Activated gamma-delta T cell treated with anti-CD3 and anti-CD28 coated beads, Interleukin-2, amount 50 U/mL, for 16 hours (primary cell): ENCODE measurements around the gene DPY19L1.
"Not testable (repeated sequence)": the region's sequence is repeated elsewhere in the genome, so short reads cannot be mapped to it uniquely, and the experiment has no call there.

Experiments used
- DNase-seq: peaks from one replicate; pipeline ENCODE4 v3.0.0-alpha.2; 2020; ENCODE audit warnings: low read depth

The DPY19L1 gene

DNA sequence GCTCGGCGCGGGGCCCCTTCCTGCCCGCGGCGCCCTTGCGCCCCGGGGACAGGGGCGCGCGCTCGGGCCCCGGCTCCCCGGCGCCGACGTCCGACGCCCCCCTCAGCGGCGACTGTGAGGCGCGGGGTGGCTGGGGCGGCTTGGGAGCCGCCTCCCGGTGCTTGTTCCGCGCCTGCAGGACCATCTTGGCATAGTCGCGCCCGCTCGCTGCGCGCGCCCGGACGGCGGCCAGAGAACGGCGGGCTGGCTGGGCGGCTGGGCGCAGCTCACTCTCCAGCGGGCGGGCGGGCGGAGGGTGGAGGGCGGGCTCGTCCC, at the start of gene DPY19L1:
Gene DPY19L1, minus strand, starts transcription at position 275 of the 315 bp plus-strand sequence. Its CDS starts 91 bp downstream, at position 184.
- DNase-seq, result no peak

DNA sequence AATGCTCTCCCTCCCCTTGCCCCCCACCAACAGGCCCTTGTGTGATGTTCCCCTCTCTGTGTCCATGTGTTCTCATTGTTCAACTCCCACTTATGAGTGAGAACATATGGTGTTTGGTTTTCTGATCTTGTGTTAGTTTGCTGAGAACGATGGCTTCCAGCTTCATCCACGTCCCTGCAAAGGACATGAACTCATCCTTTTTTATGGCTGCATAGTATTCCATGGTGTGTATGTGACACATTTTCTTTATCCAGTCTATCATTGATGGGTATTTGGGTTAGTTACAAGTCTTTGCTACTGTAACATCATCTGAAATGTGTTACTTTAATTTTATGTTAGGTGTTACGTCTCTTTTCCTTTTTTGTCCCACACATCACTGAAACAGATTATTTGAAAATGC, 42.2 kb upstream of the DPY19L1 start:
- not testable (repeated sequence) for DNase-seq

DNA sequence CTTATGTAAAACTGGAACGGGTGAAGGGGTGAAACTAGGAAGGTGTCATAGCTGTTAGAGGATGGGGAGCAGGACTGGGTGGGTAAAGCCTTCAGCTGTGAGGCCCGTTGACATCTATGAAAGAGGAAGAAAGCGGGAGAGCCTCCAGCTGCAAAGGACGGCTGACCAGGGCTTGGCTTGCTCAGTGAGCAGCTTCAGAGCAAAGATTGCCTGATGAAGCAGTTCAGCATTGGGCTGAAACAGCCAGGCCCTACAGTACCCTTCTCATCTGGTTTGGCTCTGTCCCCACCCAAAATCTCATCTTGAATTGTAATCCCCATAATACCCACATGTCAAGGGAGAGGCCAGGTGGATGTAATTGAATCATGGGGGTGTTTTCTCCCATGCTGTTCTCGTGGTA, 36.7 kb upstream of the DPY19L1 start:
- DNase-seq, result not testable (repeated sequence)

DNA sequence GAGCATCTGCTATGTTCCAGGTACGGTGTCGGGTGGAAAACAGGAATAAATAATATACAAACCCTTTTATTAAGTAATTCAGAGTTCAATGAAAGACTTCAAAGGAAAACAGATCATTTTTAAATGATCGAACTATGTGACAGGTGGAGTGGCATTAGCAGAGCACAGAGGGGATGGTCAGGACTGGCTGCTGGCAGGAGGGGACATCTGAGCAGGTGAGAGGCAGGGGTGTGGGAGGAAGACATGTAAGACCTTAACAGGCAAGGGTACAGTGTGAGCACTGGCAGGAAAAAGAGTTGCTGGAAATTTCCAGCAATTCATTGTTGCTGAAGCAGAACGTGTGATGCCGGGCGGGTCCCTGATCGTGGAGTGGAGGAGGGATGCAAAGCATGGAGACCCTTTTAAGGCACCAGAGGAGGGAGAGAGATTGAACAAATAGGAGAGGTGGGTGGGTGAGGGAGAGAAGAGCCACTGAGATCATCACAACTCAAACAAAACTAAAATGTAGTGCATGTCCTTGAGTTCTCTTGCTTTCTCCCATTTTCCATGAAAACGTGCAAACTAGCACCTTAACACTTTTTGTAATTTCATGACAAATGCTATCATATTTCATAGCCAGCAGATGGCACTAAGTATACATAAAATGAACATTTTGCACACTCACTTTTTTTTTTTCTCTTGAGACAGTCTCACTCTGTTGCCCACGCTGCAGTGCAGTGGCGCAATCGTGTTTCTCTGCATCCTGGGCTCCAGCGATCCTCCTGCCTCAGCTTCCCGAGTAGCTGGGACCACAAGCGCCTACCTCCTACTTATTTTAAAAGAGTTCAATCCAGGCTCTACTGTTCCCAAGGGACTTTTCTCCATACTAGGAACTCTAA, 35.9 kb upstream of the DPY19L1 start:
- not testable (repeated sequence) for DNase-seq

DNA sequence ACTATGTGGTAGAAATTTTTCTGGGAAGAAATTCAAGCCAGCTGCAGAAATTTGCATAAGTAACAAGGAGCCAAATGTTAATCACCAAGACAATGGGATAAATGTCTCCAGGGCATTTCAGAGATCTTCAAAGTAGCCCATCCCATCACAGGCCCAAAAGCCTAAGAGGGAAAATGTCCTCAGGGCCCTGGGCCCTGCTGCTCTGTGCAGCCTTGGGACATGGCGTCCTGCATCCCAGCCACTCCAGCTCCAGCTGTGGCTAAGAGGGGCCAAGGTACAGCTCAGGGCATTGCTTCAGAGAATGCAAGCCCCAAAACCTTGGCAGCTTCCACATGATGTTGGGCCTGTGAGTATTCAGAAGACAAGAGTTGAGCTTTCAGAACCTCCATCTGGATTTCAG, 31.8 kb upstream of the DPY19L1 start:
- DNase-seq, result not testable (repeated sequence)

DNA sequence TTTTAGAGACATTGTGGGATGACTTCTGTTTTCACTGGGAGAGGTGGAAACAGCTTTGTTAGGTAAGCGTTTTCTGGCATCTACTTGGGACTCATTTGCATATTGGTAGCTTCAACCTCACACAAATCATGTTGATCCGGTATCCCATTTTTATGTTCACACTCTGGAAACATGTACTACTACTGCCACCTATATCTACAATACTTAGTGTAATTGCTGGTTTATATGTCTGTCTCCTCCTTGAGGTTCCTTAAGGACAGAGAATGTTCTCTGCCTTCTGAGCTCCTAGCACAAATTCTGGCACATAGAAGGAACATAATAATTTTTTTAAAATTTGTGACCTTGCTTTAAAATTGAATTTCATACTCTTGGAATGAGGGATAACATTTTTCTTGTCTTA, 28.1 kb upstream of the DPY19L1 start:
- DNase-seq, result not testable (repeated sequence)

DNA sequence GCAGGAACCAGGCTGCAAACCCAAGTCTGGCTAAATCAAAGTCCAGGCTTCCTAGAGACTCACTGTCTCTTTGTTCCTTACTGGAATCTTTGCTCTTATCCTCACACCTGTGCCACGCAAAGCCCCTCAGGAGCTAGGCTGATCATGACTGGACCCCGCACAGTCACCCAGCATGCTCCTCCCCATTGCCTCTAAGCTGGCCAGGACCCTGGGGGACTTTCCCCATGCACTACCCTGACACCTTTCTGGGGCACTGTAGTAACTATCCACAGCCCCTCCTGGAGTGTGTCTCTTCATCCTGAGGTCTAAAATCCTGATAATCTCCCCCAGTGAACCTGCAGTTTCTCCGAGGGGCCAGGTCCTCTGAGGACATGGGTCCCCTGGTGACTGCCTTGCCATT, 21.3 kb upstream of the DPY19L1 start:
- DNase-seq, result not testable (repeated sequence)

DNA sequence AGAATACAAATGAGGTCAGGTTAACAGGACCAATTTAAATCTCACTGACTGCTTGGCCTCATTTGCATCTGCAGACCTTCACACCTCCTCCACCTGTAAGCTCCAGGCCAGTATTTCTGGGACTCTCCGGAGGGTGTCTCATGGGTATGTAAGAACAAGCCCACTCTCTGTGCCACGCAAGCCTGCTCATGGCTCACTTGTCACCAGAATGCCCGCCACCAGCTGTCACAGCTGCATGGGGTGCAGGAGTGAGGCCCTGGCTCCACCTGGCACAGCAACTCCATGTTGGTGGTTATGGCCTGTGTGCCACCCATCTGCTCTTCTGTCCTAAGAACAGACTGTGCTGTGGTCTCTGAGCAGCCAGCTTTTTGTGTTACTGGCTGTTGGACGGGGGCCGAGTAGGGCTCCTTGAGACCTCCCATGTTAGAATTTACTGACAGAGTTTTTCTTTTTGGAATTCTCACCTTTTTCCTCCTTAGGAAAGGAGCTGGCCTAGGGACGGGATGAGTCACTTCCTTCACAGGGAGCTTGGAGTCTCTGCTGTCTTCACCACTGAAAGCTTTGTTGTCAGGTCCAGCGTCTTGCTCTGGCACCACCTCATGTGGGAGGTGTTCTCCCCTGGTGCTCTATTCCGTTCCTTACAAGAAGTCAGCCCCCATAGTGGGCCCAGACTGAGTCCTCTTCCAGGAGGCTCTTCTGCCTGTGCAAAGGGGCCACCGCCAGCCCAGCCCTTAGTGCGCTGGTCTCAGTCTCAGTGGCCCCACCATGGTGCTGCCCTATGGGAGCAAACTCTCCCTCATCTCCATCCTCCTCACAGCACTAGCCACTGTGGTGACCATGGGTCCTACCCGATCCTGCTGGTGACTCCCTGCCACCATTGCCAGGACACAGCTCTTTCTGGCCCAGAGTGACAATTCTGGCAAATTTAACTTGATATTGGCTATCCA, 20.5 kb upstream of the DPY19L1 start:
- DNase-seq, result not testable (repeated sequence)

DNA sequence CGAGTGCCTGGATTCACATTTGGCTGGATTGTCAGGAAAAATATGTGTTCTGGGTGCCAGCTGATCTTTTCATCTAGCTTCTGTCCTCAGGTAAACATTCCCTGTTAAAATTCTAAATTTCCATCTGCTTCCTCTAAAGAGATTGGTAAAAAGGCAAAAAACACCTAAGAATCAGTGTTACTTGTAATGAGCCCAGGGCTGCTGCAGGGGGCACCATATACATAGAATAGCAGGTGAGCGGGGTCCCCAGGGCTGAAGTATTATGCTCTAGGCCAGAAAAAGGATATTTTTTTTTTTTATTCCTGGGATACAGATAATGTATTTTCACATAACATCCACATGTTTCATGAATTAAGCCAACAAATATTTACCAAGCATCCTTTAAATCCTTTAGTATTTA, 18.4 kb upstream of the DPY19L1 start:
- not testable (repeated sequence) for DNase-seq

DNA sequence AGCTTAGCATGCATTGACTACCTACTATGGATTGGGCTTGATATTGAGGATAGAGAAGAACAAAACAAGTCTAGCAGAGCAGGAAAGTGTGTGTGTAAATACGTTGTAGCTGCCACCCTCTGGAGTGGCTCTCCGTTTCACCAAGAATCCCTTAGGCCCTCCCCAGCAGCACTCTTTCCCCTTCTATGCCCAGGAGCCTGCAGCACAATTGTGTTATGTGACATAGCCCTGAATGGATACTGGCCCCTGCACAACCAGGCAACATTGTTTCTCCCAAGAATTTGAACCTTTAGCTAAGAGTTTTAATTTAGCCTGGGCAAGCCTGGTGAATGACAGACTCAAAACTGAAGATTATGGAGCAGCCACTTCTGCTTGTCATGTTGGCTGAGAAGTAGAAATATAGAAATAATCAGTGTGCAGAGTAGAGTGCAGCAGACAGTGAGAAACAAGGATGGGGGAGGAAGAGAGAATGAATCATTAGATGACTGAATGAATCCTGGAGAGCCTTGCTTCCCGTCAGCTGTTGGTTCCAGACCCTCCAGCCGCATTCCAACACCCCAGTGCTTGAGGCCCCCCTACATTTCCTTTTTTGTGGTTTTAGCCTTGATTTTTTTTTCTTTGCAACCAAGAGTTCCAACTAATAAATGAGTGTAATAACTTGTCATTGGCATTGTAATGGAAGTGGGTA, 16.3 kb upstream of the DPY19L1 start:
- not testable (repeated sequence) for DNase-seq

DNA sequence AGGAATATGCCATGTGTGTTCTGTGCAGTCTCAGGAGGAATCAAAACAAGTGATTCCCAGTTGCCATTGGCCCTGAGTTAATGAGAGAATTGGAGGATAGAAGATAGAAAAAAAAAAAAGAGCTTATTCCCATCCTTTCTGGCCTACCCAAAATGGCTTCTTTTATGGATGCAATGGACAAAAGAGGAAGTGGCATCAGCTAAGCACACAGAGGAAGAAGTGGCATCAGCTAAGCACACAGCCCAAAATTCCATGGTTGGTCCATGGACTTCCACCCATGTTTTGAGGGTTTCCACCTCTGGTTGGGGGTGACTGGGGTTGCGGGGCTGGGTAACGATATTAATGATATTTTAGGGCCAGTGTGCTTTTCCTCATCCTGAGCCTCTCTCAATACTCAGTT, 11.1 kb upstream of the DPY19L1 start:
- DNase-seq, result not testable (repeated sequence)

DNA sequence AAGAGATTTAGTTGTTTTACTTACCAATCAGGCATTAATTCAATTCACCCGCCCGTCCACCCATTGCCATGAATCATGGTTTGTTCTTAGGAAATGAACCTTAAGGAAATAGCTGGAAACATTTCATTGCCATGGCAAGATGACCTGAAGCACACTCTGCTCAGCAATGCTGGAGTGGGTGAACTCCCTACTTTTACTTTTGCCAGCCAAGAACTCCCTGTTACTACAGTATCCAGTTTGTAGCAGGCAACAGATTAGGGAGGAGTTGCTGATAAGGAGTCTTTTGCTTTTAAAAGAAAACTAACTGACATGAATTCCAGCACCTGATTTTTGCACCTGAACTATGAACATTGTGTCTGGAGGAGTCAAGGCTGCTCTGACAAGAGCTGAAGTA, 10.6 kb upstream of the DPY19L1 start:
- DNase-seq, result not testable (repeated sequence)

DNA sequence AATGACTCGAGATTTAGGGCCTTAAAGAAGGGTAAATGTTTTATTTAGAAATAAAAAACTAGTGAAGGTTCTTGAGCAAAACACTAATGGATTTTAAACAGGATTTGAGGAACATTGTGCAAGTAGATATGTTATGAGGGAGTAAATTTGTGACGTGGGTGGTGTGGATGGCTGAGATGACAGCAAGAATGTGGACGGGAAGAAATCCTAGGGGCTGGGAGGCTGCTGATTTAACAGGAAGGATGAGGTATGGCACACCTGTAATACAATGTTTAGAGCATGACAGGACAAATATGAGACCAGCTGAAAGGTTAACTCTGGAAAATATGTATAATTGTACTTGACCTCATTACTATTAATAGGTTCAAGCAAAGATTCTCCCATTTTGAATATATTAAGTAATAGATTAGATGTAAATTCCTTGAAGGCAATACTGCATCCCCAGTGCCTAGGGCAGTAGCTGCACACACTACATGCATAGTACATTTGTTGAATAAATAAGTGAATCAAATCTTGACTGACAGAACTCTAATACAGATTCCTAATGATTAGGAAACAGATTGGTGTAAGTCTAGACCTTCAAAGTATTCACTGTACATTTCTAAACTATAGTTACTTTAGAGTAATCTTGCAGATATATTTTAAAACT, 10.1 kb upstream of the DPY19L1 start:
- not testable (repeated sequence) for DNase-seq

DNA sequence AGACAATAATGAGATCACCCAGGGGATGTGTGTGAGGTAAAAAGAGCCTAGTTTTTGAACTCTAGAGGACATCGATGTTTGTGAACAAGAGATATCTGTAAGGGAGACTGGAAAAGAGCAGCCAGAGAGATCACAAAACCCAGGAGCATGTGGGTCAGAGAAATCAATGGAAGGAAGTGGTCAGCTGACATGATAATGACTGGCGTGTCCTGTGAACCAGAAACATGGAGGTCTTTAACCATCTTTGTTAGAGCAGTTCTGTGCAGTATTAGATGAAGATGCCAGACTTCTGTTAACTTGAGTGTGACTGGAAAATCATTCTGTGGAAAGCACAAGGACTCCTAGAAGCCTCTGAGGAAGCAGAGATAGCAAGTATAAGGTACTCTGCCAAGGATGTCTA, 6.0 kb upstream of the DPY19L1 start:
- DNase-seq, result not testable (repeated sequence)

DNA sequence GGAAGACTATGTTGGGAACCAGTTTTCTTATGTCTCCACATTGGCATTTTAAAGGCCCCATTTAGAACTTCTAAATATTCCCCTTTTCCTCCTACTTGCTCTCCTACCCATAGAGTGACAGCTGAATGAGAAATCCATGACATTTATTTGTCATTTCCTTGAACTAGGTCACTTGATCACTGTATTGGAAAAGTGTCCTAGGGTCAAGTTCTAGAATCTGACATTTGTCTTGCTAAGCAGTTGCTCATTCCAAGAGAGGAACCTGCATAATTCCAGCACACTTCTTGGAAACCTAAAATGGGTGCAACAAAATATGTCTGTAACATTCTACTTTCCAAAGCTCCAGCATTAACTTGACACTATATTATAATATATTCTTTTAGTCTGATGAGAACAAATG, 3.6 kb upstream of the DPY19L1 start:
- DNase-seq, result no peak

DNA sequence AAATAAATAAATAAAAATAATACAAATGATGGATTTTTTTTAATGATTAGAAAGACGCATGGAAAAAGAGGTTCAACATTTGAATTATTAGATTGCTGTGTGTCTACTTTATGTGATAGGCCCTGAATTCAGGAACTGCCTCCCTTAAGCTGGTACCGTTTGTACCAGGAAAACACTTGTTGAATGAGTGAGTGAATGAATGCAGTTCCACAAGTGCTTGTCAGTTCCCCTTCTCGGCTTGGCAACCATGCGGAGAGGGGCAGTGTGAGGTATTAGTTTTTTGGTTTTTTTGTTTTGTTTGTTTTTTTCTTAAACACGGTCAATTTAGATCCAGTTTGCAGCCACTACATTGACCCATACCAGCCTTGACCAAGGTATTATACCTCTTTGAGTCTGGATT, 2.1 kb upstream of the DPY19L1 start:
- DNase-seq, result no peak

DNA sequence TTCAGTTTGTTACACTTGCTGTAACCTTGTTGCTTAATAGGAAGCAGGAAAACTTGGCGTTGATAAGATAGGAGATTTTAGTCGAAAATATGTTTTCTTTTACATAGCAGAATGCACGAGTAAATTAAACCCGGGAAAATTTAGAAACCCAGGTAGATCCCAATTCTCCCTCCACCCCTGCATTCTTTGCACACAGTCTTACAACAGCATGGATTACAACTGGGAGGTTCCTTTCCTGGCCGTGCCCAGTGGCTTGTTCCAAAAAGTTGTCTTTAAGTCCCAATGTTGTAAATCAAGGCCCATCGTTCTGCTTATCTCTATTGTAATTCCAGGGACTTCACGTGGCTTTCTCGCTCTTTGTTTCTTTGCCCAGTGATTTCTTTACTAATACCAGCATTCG, 1.1 kb upstream of the DPY19L1 start:
- no peak for DNase-seq

DNA sequence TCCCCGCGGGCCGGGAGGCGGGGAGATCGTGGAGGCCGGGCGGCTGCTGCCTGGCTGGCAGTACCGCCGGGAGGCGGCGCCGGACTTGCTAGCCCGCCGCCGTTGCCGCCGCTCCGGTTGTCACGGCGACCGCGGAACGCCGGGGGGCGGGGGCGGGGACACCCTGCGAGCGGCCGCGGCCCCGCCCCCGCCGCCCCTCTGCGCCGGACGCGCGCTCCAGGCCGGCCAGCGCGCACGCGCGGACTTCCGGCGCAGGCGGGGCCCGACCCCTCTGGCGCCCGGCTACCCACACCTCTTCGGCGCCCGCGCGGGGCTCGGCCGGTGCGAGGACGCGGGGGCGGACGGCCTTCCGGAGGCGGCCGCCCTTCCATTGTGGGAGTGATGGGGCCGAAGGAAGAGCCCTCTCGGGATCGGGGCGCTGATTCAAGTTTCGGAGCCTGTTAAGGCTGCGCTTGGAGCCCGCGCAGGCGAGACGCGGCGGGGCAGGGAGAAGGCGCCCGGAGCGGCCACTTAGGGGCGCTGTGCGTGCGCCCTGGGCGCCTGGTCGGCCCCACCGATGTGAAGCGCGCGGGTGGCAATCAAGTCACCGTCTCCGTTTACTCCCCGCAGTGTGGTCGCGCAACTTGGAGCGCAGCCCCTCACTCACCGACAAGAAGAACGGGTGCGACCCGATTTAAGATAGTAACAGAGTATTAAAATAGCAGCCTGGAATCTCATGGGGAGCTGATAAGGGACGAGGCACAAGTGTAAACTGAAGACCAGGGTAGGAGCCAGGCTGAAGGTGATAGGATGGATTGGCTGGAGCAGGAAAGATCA, 449 bp upstream of the DPY19L1 start:
- DNase-seq, result peak; percentile 84

DNA sequence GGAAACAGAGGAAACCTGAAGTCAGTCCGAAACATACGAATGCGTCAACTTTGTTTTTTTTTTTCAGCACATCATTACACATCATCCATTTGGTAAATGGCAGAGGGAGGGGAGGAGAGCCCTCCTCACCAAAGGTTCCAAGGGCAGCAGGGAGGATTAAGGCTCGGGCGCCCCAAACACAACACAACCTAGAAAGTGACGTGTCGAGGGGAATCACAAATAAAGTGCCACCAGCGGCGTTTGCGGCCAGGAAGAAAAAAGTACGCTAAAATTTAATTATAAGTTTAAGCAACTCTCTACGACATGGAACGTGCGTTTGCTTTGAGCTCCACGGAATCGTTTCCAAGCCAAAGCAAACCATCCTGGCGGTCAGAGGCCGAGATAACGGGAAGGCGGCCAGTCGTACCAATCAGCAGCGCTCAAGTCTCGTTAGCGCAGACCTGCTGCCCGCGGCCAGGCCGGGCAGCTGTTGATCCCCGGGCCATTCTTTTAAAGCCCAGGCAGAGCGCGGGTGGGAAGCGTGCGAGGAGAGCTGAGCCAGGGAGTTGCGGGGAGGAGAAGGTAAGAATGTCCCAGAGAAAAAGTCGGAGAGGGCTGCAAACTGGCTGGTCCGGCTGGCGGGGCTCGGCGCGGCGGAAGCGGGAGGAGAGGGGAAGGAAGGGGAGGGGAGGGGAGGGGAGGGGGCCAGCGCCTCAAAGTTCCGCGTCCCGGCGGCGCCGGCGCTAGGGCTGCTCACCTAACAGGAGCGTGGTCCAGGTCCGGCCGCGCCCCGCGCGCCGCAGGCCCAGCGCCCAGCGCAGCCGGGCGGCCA, 719 bp downstream of the DPY19L1 start:
- DNase-seq, result peak; percentile 9

DNA sequence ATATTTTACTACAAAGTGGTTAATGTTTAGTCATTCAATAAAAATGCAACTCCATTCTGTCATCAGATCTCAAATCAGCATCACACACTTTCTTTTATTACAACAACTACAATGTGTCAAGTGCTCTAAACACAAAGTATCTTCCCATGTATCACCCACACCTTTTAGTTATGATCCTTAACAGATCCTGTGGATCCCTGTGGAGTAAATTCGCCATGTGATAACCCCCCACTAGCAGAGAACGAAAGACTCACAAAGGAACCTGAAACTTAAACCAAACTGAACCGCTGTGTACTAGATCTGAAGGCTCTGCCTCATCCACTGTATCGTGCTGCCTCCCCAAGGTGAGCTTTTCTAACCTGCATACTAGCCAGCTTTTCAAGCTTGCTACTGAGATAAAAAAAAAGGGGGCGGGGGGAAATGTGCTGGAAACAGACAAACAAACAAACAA, 1.7 kb downstream of the DPY19L1 start:
- no peak for DNase-seq
